GM19240 (cell line): ENCODE results near the gene TFF1.

Source experiments
- DNase-seq: peaks from one replicate; pipeline ENCODE4 v3.0.0; 2011; ENCODE audit warnings: low spot score; ENCODE audit not compliant: insufficient read length

Gene TFF1

GRCh38 chr21:42362700-42363099 lies 3.6 kb downstream of the TFF1 start:
- no peak for DNase-seq

GRCh38 chr21:42362198-42362597 lies 4.1 kb downstream of the TFF1 start:
- DNase-seq: no peak

- no peak for DNase-seq
These were observed 5.0 kb downstream of the TFF1 start for GRCh38 chr21:42361286-42361685.

- no peak for DNase-seq
These were observed 6.0 kb downstream of the TFF1 start for GRCh38 chr21:42360317-42360716.

GRCh38 chr21:42358937-42359336 lies 7.4 kb downstream of the TFF1 start:
- DNase-seq: no peak

GRCh38 chr21:42358261-42358660 lies 8.1 kb downstream of the TFF1 start:
- no peak for DNase-seq

GRCh38 chr21:42357307-42357706 lies 9.0 kb downstream of the TFF1 start:
- DNase-seq: no peak

GRCh38 chr21:42356650-42357049 lies 9.7 kb downstream of the TFF1 start:
- no peak for DNase-seq

GRCh38 chr21:42356046-42356445 lies 10.3 kb downstream of the TFF1 start:
- no peak for DNase-seq

GRCh38 chr21:42353623-42354022 lies 12.7 kb downstream of the TFF1 start:
- no peak for DNase-seq

- DNase-seq: no peak
These were observed 13.8 kb downstream of the TFF1 start for GRCh38 chr21:42352441-42353095.

GRCh38 chr21:42351626-42352440 lies 14.5 kb downstream of the TFF1 start:
- DNase-seq: no peak

- no peak for DNase-seq
These were observed 15.4 kb downstream of the TFF1 start, which contains the start of gene TFF2 for GRCh38 chr21:42350927-42351426. Gene TFF2, minus strand, starts transcription at chr21:42350994. Its CDS starts 37 bp downstream, at chr21:42350957.

- DNase-seq: no peak
These were observed 15.9 kb downstream of the TFF1 start for GRCh38 chr21:42350318-42350910.

- no peak for DNase-seq
These were observed 16.7 kb downstream of the TFF1 start for GRCh38 chr21:42349420-42350317.

- DNase-seq: no peak
These were observed 17.6 kb downstream of the TFF1 start for GRCh38 chr21:42348762-42349161.

GRCh38 chr21:42347601-42348327 lies 18.6 kb downstream of the TFF1 start:
- no peak for DNase-seq

GRCh38 chr21:42346866-42347600 lies 19.3 kb downstream of the TFF1 start:
- no peak for DNase-seq

- DNase-seq: no peak
These were observed 19.9 kb downstream of the TFF1 start for GRCh38 chr21:42346441-42346840.

- DNase-seq: no peak
These were observed 21.7 kb downstream of the TFF1 start for GRCh38 chr21:42344631-42345030.
